NOMO-1 treated with DMSO at 0.1 percent for 48 hours (cell line): ENCODE measurements around the gene EPM2A.
"Not testable (repeated sequence)": the region's sequence is repeated elsewhere in the genome, so short reads cannot be mapped to it uniquely, and the experiment has no call there.

ENCODE experiments used
- DNase-seq: peaks from one replicate; lab custom pipeline; 2025; ENCODE audit not compliant: unreplicated experiment; lab: John Stamatoyannopoulos, UW

EPM2A gene

DNA sequence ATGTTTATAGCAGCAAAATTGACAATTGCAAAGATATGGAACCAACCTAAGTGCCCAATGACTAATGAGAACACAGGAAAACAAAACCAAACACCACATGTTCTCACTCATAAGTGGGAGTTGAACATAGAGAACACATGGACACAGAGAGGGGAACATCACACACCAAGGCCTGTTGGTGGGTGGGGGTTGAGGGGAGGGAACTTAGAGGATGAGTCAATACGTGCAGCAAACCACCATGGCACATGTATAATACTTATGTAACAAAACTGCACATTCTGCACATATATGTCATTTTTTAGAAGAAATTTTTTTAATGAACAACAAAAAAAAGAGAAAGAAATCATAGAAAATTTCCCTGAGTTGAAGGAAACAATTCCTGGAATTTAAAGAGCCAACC is 3.9 kb downstream of the EPM2A start:
- no peak for DNase-seq

DNA sequence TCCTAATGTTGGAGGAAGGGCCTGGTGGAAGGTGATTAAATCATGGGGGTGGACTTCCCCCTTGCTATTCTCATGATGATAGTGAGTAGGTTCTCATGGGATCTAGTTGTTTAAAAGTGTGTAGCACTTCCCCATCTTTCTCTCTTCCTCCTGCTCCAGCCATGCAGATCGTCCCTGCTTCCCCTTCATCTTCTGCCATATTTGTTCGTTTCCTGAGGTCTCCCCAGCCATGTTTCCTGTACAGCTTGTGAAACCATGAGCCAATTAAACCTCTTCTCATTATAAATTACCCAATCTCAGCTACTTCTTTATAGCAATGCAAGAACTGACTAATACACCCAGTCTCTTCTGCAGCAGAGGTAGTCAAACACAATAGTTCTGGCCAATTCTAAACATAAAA is 5.4 kb downstream of the EPM2A start:
- DNase-seq = no peak

DNA sequence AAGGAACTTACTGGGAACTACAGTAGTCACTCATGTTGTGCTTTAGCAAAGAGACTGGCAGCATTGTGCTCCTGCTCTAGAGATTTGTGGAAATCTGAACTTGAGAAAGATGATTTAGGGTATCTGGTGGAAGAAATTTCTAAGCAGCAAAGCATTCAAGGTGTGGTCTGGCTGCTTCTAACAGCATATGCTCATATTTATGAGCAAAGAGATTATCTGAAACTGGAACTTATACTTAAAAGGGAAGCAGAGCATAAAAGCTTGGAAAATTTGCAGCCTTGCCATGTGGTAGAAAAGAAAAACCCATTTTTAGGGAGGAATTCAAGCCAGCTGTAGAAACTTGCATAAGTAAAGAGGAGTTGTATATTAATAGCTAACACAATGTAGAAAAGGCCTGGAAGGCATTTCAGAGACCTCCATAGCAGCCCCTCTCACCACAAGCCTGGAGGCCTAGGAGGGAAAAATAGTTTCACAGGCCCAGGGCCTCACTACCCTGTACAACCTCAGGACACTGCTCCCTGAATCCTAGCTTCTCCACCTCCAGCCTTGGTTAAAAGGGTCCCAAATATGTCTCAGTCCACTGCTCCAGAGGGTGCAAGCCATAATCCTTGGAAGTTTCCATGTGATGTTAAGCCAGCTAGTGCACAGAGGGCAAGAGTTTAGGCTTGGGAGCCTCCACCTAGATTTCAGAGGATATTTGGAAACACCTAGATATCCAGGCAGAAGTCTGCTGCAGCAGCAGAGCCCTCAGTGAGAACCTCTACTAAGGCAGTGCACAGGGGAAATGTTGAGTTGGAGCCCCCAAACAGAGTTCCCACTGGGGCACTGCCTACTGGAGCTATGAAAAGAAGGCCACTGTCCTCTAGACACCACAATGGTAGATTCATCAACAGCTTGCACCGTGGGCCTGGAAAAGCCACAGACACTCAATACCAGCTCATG is 6.6 kb downstream of the EPM2A start:
- DNase-seq = no peak

DNA sequence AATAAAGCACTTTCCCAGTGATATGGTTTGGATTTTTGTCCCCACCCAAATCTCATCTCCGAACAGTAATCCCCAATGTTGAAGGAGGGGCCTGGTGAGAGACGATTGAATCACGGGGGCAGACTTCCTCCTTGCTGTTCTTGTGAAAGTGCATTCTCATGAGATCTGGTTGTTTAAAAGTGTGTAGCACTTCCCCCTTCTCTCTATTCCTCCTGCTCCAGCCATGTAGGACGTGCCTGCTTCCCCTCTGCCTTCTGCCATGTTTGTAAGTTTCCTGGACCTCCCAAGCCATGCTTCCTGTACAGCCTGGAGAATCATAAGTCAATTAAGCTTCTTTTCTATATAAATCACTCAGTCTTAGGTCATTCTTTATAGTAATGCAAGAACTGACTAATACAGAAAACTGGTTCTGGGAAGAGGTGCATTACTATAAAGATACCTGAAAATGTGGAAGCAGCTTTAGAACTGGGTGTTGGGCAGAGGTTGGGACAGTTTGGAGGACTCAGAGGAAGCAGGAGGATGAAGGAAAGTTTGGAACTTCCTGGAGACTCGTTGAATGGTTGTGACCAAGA is 7.4 kb downstream of the EPM2A start:
- no peak for DNase-seq

DNA sequence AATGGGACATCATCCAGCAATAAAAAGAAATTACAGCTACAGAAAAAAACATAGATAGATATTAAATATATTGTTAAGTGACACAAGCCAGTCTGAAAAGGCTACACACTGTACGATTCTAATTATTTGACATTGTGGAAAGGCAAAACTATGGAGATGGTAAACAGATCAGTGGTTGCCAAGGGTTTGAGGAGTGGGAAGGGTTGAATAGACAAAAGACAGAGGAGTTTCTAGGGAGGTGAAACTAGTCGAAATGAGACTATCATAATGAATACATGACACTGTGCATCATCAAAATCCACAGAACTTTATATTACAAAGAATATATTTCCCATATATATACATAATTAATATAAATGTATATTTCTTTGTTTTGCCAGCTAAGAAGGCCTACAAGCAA is 9.8 kb downstream of the EPM2A start:
- DNase-seq = no peak

DNA sequence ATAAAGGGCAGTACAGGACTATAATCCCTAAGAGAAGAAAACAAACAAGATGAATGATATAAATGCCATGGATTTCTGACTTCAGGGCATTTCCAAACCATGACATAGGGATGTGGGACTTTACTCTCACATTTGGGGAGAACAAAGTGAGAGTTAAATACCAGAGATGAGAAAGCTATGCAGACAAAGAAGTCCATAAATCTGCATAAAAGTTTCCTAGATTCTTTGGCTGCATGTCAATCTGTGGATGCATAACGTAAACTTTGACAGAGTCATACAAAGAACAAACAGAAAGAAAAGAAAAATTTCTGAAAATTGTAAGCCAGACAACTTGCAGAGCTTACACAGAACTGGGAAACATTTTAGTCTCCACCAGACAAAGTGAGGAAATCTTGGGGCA is 11.7 kb downstream of the EPM2A start:
- no peak for DNase-seq

DNA sequence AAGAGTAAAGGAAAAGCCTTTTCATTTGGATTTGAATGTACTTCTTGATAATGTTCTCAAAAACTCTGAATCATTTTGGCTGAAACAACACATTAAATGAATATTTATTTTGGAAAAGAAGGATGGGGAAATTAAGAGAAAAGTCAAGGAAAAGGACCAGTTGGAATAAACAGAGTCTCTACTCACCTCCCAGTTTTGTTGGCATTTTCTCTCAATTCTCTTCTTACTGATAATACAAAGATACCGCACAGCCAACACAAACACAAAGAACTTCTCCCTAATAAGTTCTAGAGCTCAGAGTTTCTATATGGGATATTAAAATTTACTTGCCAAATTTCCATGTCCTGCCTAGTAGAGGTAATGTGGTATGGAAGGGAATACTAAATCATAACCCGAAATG is 13.1 kb downstream of the EPM2A start:
- DNase-seq = no peak

DNA sequence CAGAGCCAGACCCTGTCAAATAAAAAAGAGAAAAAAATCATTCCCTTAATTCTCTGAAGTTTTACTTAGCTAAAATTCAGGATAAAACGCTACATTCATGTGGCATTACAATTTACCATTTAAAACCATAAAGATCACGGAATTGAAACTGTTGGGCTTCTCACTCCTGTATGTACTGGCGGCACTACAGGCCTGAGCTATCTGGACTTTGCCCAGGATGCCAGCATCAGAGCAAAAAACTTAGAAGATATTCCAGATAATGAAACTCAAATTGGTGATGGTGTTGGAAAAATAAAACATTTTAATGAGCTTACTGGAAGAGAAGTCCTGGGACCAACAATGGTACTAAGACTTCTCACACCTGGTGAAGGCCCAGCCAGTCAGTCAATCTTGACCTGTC is 14.2 kb downstream of the EPM2A start:
- DNase-seq = no peak

DNA sequence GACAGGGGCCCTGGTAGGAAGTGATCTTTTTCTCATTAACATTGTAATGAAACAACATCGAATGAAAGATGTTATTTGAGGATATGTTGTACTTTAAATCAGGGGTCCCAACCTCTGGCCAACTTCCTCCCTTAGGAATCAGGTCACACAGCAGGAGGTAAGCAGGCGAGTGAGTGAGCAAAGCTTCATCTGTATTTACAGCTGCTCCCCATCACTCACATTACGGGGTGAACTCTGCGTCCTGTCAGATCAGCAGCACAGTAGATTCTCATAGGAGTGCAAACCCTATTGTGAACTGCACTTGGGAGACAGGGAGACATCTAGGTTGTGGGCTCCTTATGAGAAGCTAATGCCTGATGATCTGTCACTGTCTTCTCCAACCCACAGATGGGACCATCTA is 19.9 kb downstream of the EPM2A start:
- DNase-seq = no peak

DNA sequence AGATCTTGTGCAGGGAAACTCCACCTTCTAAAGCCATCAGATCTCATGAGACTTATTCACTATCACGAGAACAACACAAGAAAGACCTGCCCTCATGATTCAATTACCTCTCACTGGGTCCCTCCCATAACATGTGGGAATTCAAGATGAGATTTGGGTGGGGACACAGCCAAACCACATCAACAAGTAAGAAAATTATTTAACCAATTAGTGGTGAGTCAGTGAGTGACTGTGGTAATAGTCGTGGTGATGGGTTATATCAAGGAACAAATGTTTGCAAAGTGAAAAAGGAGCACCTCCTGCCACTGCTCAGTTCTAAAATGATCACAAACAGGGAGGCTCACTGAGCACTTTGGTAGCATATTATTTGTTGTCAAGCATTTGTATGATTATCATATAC is 20.6 kb downstream of the EPM2A start:
- no peak for DNase-seq

DNA sequence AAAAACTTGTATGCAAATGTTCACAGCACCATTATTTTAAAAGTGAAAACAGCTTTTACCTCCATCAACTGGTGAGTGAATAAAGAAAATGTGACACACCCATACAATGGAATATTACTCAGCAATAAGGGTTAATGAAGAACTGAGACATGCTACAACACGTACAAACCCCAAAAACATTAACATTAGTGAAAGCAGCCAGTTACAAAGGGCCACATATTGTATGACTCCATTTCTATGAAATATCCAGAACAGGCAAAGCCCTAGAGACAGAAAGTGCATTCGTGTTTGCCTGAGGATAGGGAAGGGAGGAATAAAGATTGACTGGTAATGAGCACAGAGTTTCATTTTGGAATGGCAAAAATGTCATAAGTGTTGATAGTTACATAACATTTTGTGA is 21.5 kb downstream of the EPM2A start:
- no peak for DNase-seq

DNA sequence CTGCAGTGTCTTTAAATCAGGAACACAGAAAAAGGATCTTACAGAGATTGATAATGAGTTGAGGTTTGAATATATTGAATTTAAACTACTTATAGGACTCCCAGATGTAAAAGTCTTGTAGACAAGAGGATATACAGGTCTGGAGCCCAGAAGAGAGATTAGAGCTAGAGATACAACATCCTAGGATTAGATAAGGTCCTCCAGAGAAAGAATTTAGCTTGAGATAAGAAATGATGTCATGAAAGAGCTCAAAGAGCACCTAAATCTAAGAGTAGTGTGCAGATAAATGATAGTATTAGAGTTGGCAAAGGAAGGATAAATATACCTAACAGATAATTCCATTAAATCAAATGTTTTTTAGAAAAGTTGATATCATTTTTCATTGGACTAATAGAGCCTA is 23.9 kb downstream of the EPM2A start:
- no peak for DNase-seq

DNA sequence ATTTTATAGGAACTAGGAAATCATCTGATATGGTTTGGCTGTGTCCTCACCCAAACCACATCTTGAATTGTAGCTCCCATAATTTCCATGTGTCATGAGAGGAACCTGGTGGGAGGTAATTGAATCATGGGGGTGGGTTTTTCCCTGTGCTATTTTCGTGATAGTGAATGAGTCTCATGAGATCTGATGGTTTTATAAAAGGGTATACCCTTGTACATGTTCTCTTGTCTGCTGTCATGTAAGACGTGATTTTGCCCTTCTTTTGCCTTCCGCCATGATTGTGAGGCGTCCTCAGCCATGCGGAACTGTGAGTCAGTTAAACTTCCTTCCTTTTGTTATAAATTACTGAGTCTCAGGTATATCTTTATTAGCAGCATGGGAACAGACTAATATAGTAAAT is 27.9 kb downstream of the EPM2A start:
- DNase-seq = no peak

DNA sequence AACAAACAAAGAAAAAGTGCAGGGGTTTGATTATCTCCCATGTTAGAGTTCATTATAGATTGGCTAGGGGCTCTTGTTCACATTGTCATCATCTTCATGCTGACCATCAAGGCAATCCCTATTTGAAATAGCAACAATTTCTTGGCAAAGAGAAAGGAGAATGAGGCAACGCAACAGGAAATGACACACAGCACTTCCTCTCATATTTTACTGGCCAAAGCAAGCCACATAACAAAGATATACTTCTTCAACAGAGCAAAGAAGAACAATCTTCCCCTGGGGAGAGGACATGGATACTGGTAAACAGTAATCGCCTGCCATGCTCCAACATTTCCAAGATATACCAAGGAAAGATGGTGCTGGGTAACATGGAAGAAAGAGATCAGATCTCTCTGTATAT is 29.8 kb downstream of the EPM2A start:
- DNase-seq = peak; percentile 61

DNA sequence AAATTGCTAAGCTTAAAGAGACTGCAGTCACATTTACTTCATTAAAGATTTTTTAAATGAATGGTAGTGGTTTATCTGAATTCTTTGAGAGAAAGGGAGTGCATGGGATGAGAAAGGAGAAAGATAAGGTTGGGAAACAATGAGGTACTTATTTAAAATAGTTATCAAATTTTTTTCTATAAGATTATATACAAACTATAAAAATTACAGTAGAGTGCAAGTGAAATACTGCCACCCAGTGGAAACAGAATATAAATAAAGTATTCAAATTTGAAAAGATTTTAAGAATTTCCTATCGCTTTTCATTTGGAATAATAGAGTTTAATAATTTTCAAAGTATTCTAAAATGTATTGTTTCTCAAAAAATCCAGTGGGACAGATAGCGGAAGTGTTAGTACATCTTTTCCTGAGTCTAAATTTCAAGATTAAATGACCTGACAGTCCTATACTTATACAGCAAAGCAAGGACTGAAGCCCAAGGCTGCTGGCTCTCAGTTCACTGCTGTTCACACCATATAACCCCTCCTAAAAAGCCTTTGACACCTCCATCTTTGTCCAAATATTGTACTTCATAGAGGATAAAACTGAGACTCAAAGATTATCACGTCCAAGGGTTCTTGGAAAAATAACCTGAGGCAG is 31.1 kb downstream of the EPM2A start:
- DNase-seq = peak; percentile 10

DNA sequence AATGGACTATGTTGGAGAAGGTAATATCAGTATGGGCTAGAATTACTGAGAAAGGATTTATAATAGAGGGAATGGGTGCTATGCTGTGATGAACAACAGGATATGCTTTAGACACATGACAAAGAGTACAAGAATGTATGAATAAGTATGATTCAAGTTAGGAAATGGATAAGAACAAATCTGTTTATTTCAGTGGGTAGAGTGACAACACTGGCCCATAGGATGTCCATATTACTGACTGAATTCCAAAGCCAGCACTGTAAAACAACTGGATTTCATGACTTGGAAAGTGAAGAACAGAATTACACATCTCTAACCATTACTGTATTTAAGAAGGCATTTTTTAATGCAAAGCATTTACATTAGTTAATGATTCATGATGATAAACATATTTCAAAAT is 35.9 kb downstream of the EPM2A start:
- DNase-seq = no peak

DNA sequence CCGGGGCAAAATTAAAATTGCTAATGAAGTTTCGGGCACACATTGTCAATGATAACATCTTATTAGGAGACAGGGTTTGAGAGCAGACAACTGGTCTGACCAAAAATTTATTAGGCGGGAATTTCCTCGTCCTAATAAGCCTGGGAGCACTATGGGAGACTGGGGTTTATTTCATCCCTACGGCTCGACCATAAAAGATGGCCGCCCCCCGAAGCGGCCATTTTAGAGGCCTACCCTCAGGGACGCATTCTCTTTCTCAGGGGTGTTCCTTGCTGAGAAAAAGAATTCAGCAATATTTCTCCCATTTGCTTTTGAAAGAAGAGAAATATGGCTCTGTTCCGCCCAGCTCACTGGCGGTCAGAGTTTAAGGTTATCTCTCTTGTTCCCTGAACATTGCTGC is 37.9 kb downstream of the EPM2A start:
- DNase-seq = not testable (repeated sequence)

DNA sequence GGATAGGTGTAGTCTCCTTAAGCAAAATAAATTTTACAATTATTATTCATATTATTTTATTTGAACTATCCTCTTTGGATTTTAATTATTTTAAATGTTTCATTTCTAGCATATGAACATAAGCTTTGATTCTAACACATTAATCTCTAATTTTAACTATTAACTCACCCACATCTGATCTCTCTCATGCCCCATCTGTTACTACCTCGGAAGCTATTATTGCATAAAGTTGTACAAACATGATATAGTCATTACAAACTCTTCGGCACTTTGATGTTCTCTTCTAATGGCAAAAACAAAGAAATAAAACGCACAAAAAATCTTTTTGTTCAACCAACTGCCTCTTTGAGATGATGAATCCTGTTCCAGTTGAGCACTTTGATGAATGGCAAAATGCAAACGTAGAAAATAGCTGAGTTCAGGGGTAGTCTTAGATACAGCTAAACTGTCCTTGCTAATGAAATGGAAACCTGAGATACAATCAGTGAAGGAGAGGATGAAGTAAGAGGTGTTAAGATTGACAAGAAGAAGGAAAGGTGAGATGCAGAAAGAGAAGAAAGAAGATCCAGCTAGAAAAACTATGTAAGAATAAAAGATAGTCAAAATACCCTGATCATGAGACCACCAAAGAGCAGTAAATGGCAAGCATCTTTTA is 41.1 kb downstream of the EPM2A start:
- DNase-seq = no peak

DNA sequence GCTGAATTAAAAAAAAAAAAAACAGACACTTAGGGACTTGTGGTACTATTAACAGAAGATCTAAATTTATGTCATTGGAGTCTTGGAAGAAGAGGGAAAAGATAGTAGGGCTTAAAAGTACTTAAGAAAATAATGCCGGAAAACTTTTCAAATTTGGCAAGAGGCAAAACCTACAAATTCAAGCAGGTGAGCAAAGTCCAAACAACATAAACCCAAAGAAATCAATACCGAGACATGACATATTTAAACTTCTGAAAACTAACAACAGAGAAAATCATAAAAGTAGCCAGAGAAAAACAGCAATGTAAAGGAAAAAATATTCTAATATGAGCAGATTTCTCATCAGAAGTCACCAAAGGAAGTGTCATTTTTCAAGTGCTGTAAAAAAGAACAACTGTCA is 44.4 kb downstream of the EPM2A start:
- DNase-seq = no peak

DNA sequence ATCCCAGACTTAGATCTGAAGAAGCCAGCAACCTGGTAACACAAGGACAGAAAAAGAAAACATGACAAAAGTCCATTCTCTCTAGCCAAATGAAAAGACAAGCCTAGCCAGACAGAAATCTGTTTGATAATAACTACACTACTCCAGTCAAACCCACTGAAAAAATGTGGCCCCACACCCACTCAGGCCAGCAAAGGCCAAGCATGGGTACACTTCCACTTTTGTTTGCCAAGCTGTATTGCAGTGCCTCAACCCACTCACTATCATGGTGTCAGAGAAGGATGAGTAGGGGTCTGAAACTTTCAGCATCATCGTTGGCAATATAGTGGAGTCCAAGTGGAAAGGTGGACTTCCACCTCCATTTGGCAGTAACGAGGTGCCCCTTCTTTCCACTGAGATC is 45.8 kb downstream of the EPM2A start:
- DNase-seq = no peak

DNA sequence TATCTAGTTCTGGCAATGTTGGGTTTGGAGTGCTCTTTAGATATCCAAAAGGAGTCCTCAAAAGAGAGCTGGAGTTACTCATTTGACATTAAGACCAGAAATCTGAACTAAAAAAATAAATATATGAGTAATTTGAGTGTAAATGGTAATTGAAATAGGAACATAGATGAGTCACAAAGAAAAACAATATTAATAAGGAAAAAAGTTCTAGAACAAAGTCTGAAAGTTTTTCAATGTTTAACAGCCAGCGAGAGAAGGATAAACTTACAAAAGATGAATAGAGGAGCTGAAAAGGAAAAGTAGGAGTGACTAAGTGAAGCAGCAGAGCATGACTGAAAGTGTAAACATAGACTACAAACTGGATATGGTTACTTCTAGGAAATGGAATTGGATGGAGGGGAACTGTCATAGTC is 46.8 kb downstream of the EPM2A start:
- no peak for DNase-seq

DNA sequence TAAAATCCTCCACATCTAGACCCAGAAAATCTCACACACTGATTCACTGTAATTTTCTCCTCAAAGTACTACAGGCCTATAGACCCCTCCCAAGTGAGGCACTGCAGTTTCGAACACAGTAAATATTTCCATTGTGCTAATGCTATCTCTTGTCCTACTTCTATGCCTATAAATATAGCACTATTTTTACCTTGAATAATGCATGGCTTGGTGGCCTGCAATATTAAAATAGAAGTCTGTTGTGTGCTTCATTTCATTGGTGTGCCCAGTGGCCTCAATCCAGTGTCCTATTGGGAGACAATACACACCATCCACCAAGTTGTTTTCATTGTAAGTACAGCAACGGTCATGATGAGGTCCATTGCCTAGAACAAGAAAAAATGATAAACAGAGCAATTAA is 49.4 kb downstream of the EPM2A start:
- DNase-seq = no peak
